Skin of body (tissue), 2 donors: ENCODE measurements around the gene FZD10. TPM values are rescaled to one million over a fixed set of nuclear protein-coding genes. Genes with fewer than 3 reads are reported as not detected.

Experiments used
- DNase-seq: peaks from one replicate; lab custom pipeline; 2025; lab: John Stamatoyannopoulos, UW
- total RNA-seq: library from RNA; depleted of rRNA; stranded (reverse); fragments of >200 nt; gene quantifications from one replicate; pipeline ENCODE4 v1.2.3, GENCODE V29; 2014

FZD10 gene
- total RNA-seq, 1 donor from 2014 or later, result 7.7 TPM

GRCh38 chr12:130179191-130179590 is 16.9 kb downstream of the FZD10 start:
- DNase-seq, result no peak

- DNase-seq, result no peak
Measured at GRCh38 chr12:130179621-130180020, 17.4 kb downstream of the FZD10 start.

GRCh38 chr12:130181211-130181610 is 18.9 kb downstream of the FZD10 start:
- DNase-seq, result no peak

- DNase-seq, result no peak
Measured at GRCh38 chr12:130183585-130184370, 21.5 kb downstream of the FZD10 start.

- no peak for DNase-seq
Measured at GRCh38 chr12:130184404-130185090, 22.3 kb downstream of the FZD10 start.

- DNase-seq, result no peak
Measured at GRCh38 chr12:130185455-130186391, 23.5 kb downstream of the FZD10 start.

GRCh38 chr12:130186651-130187268 is 24.5 kb downstream of the FZD10 start:
- no peak for DNase-seq

- DNase-seq, result no peak
Measured at GRCh38 chr12:130192642-130193345, 30.5 kb downstream of the FZD10 start.

GRCh38 chr12:130194154-130194553 is 31.9 kb downstream of the FZD10 start:
- no peak for DNase-seq

GRCh38 chr12:130195369-130195768 is 33.1 kb downstream of the FZD10 start:
- no peak for DNase-seq

- DNase-seq, result no peak
Measured at GRCh38 chr12:130195776-130196175, 33.5 kb downstream of the FZD10 start.

GRCh38 chr12:130196827-130197226 is 34.6 kb downstream of the FZD10 start:
- DNase-seq, result no peak

- DNase-seq, result no peak
Measured at GRCh38 chr12:130198026-130198662, 35.9 kb downstream of the FZD10 start.

GRCh38 chr12:130198663-130199060 is 36.4 kb downstream of the FZD10 start:
- DNase-seq, result no peak

GRCh38 chr12:130199581-130200390 is 37.5 kb downstream of the FZD10 start:
- DNase-seq, result no peak

GRCh38 chr12:130200445-130200844 is 38.2 kb downstream of the FZD10 start:
- no peak for DNase-seq

GRCh38 chr12:130201037-130201436 is 38.8 kb downstream of the FZD10 start:
- no peak for DNase-seq

- DNase-seq, result no peak
Measured at GRCh38 chr12:130202201-130202600, 39.9 kb downstream of the FZD10 start.

- DNase-seq, result no peak
Measured at GRCh38 chr12:130203151-130203550, 40.9 kb downstream of the FZD10 start.
